Measurements from ENCODE around the gene PEX3. TPM values are rescaled to one million over a fixed set of nuclear protein-coding genes. Genes with fewer than 3 reads are reported as not detected.
"Not testable (repeated sequence)": the region's sequence is repeated elsewhere in the genome, so short reads cannot be mapped to it uniquely, and the experiment has no call there.

Gene PEX3
- total RNA-seq, 2 experiments from 2014 or later = 21.0 TPM

- ATAC-seq (ENCODE audit: low read depth) = no peak
- H3K4me1 Mint-ChIP-seq = peaks cover 3% of the 10 kb centered on the region
- DNase-seq = no peak
Observed at GRCh38 chr6:143505111-143505510, 54.5 kb downstream of the PEX3 start.

GRCh38 chr6:143505537-143505936 lies 54.9 kb downstream of the PEX3 start:
- H3K36me3 Mint-ChIP-seq = peaks cover 18% of the 10 kb centered on the region
- no peaks in the 10 kb centered on the region for H3K27me3 Mint-ChIP-seq
- no peak for ATAC-seq (ENCODE audit: low read depth)
- H3K9me3 Mint-ChIP-seq = no peaks in the 10 kb centered on the region
- no peak overlapping the region for H3K27ac Mint-ChIP-seq
- POLR2A ChIA-PET = interaction anchor here (0.7 kb wide), 1 partner anchor 30 kb away, joined by 5 read pairs; no protein-coding TSS in a partner anchor
- DNase-seq = no peak
- no peak overlapping the region for H3K4me3 Mint-ChIP-seq
- H3K4me1 Mint-ChIP-seq = peaks cover 3% of the 10 kb centered on the region

More at GRCh38 chr6:143505111-143505510, 54.5 kb downstream of the PEX3 start:
- peaks cover 19% of the 10 kb centered on the region for H3K36me3 Mint-ChIP-seq
- no peak overlapping the region for H3K27ac Mint-ChIP-seq
- no peaks in the 10 kb centered on the region for H3K27me3 Mint-ChIP-seq
- no peaks in the 10 kb centered on the region for H3K9me3 Mint-ChIP-seq
- POLR2A ChIA-PET = no interaction called here
- no peak overlapping the region for H3K4me3 Mint-ChIP-seq

- Mint-ChIP-seq H3K9me3 (no peaks in the 10 kb centered on the region), H3K4me1 (peaks cover 10% of the 10 kb centered on the region)
Observed at GRCh38 chr6:143506199-143506598, 55.6 kb downstream of the PEX3 start.

GRCh38 chr6:143506620-143507019 lies 56.0 kb downstream of the PEX3 start:
- Mint-ChIP-seq H3K4me3 (no peak overlapping the region), H3K27me3 (no peaks in the 10 kb centered on the region), H3K4me1 (peaks cover 11% of the 10 kb centered on the region), H3K27ac (no peak overlapping the region), H3K36me3 (peaks cover 22% of the 10 kb centered on the region), H3K9me3 (no peaks in the 10 kb centered on the region)
- no peak for DNase-seq
- POLR2A ChIA-PET = no interaction called here
- no peak for ATAC-seq (ENCODE audit: low read depth)

More at GRCh38 chr6:143506199-143506598, 55.6 kb downstream of the PEX3 start:
- H3K36me3 Mint-ChIP-seq = peaks cover 22% of the 10 kb centered on the region
- POLR2A ChIA-PET = interaction anchor here (0.7 kb wide), 1 partner anchor 29 kb away, joined by 5 read pairs; no protein-coding TSS in a partner anchor
- DNase-seq = no peak
- no peak overlapping the region for H3K27ac Mint-ChIP-seq
- no peak for ATAC-seq (ENCODE audit: low read depth)
- H3K27me3 Mint-ChIP-seq = no peaks in the 10 kb centered on the region
- no peak overlapping the region for H3K4me3 Mint-ChIP-seq

- no peaks in the 10 kb centered on the region for H3K9me3 Mint-ChIP-seq
Observed at GRCh38 chr6:143507358-143508145, 56.9 kb downstream of the PEX3 start.

GRCh38 chr6:143510326-143510725 lies 59.7 kb downstream of the PEX3 start:
- peaks cover 22% of the 10 kb centered on the region for H3K36me3 Mint-ChIP-seq
- H3K4me1 Mint-ChIP-seq = peaks cover 21% of the 10 kb centered on the region
- H3K27me3 Mint-ChIP-seq; H3K9me3 Mint-ChIP-seq; H3K27ac Mint-ChIP-seq; ATAC-seq (ENCODE audit: low read depth); DNase-seq: not testable (repeated sequence)
- POLR2A ChIA-PET = interaction anchor here (1.3 to 2.0 kb wide), 2 partner anchors 60 to 333 kb away, joined by 4 to 17 read pairs; partner anchors contain the start of genes ADAT2, LTV1 and PEX3
- H3K4me3 Mint-ChIP-seq = peak overlapping the region; percentile 93

More at GRCh38 chr6:143507358-143508145, 56.9 kb downstream of the PEX3 start:
- DNase-seq (no peak), ATAC-seq (ENCODE audit: low read depth) (no peak)
- Mint-ChIP-seq H3K4me1 (peaks cover 14% of the 10 kb centered on the region), H3K36me3 (peaks cover 22% of the 10 kb centered on the region), H3K27ac (no peak overlapping the region), H3K4me3 (no peak overlapping the region), H3K27me3 (no peaks in the 10 kb centered on the region)
- POLR2A ChIA-PET = no interaction called here

GRCh38 chr6:143510991-143511891 lies 60.6 kb downstream of the PEX3 start, which contains the start of gene FUCA2:
Gene FUCA2 (minus strand): TSS chr6:143511720. CDS start chr6:143511634, 86 bp downstream.
- Mint-ChIP-seq H3K36me3 (peaks cover 13% of the 10 kb centered on the region), H3K9me3 (no peaks in the 10 kb centered on the region), H3K4me3 (peak within 1 kb of the TSS; percentile 93), H3K27ac (peak within 1 kb of the TSS; percentile 97), H3K4me1 (peaks cover 21% of the 10 kb centered on the region), H3K27me3 (peaks cover 2% of the 10 kb centered on the region)
- peak; percentile 71 for DNase-seq
- peak; percentile 78 for ATAC-seq (ENCODE audit: low read depth)
- POLR2A ChIA-PET = interaction anchor here (0.6 to 2.0 kb wide), 4 partner anchors 19 to 332 kb away, joined by 4 to 17 read pairs (median 4); partner anchors contain the start of genes ADAT2, LTV1 and PEX3

GRCh38 chr6:143513410-143513809 lies 62.8 kb downstream of the PEX3 start:
- H3K36me3 Mint-ChIP-seq = peaks cover 6% of the 10 kb centered on the region
- DNase-seq (peak; percentile 59), ATAC-seq (ENCODE audit: low read depth) (no peak)
- H3K4me3 Mint-ChIP-seq = peak overlapping the region; percentile 41
- peaks cover 8% of the 10 kb centered on the region for H3K27me3 Mint-ChIP-seq
- H3K4me1 Mint-ChIP-seq = peaks cover 30% of the 10 kb centered on the region
- POLR2A ChIA-PET = no interaction called here
- H3K27ac Mint-ChIP-seq = peak overlapping the region; percentile 14
- no peaks in the 10 kb centered on the region for H3K9me3 Mint-ChIP-seq

- DNase-seq (no peak), ATAC-seq (ENCODE audit: low read depth) (no peak)
- Mint-ChIP-seq H3K9me3 (no peaks in the 10 kb centered on the region), H3K27ac (no peak overlapping the region), H3K27me3 (peaks cover 13% of the 10 kb centered on the region), H3K36me3 (peaks cover 4% of the 10 kb centered on the region), H3K4me1 (peaks cover 28% of the 10 kb centered on the region), H3K4me3 (no peak overlapping the region)
- POLR2A ChIA-PET = no interaction called here
Observed at GRCh38 chr6:143515061-143515760, 64.6 kb downstream of the PEX3 start.

GRCh38 chr6:143515766-143516355 lies 65.3 kb downstream of the PEX3 start:
- Mint-ChIP-seq H3K4me3 (no peak overlapping the region), H3K27ac (no peak overlapping the region), H3K4me1 (peaks cover 25% of the 10 kb centered on the region), H3K27me3 (peaks cover 13% of the 10 kb centered on the region), H3K36me3 (peaks cover 3% of the 10 kb centered on the region), H3K9me3 (no peaks in the 10 kb centered on the region)
- DNase-seq (no peak), ATAC-seq (ENCODE audit: low read depth) (no peak)
- POLR2A ChIA-PET = no interaction called here

- Mint-ChIP-seq H3K4me3 (no peak overlapping the region), H3K27ac (no peak overlapping the region), H3K27me3 (peaks cover 13% of the 10 kb centered on the region), H3K9me3 (no peaks in the 10 kb centered on the region), H3K4me1 (peaks cover 20% of the 10 kb centered on the region), H3K36me3 (no peaks in the 10 kb centered on the region)
- no peak for DNase-seq
- no peak for ATAC-seq (ENCODE audit: low read depth)
- POLR2A ChIA-PET = no interaction called here
Observed at GRCh38 chr6:143516690-143517446, 66.3 kb downstream of the PEX3 start.

- Mint-ChIP-seq H3K4me1 (peaks cover 19% of the 10 kb centered on the region), H3K9me3 (no peaks in the 10 kb centered on the region), H3K4me3 (no peak overlapping the region), H3K27ac (no peak overlapping the region), H3K36me3 (no peaks in the 10 kb centered on the region), H3K27me3 (peaks cover 13% of the 10 kb centered on the region)
- DNase-seq (no peak), ATAC-seq (ENCODE audit: low read depth) (no peak)
- POLR2A ChIA-PET = no interaction called here
Observed at GRCh38 chr6:143517447-143517773, 66.8 kb downstream of the PEX3 start.

Data from activated naive CD8-positive, alpha-beta T cell treated with anti-CD3 and anti-CD28 coated beads, Interleukin-2, amount 10 ng/mL, durations not matched to agents 7 days and 5 days (primary cell).